Measurements from ENCODE around the gene DTL. TPM values are rescaled to one million over a fixed set of nuclear protein-coding genes. Genes with fewer than 3 reads are reported as not detected.

The DTL gene
- total RNA-seq, 1 experiment from 2014 or later: 41.0 TPM

GRCh38 chr1:212012034-212012740, 23.4 kb upstream of the DTL start:
- Histone ChIP-seq H3K27ac (ENCODE audit: low read depth, low read length) (no peak overlapping the region), H3K79me2 (ENCODE audit: insufficient read depth, low read length) (no peaks in the 10 kb centered on the region), H2AFZ (ENCODE audit: low read depth, low read length, poor library complexity, severe bottlenecking) (no peak overlapping the region), H4K20me1 (ENCODE audit: insufficient read depth) (no peaks in the 10 kb centered on the region), H3K9me2 (ENCODE audit: insufficient read depth) (no peaks in the 10 kb centered on the region), H3K9me3 (ENCODE audit: control insufficient read depth in 1 of 2, insufficient read depth in 1 of 2, low read depth in 1 of 2, low read length in 2 of 2) (no peaks in the 10 kb centered on the region), H3K27me3 (ENCODE audit: insufficient read depth, low read length) (no peaks in the 10 kb centered on the region), H3K4me2 (ENCODE audit: low read length) (no peak overlapping the region), H3K4me1 (ENCODE audit: control insufficient read depth in 1 of 2, insufficient read depth in 2 of 2, low read length in 2 of 2) (no peaks in the 10 kb centered on the region), H3K4me3 (replicated peaks in 1 of 2; ENCODE audit: low read depth in 1 of 2, low read length in 2 of 2) (no peak overlapping the region), H3K9ac (ENCODE audit: low read length) (no peak overlapping the region), H3K36me3 (ENCODE audit: control insufficient read depth in 1 of 2, insufficient read depth in 2 of 2, low read length in 2 of 2) (peaks cover 14 to 15% of the 10 kb centered on the region in 2 experiments; a peak in 1 of 4 replicates)
- BruUV-seq (replicated peaks): no TSS peak
- peak; percentile 100 for ATAC-seq
- TF ChIP-seq ZFX (IDR thresholded peaks at IDR 0.05): no peak
- TF ChIP-seq CBX3 (IDR thresholded peaks at IDR 0.05; ENCODE audit: low read depth): peak; percentile 52; the same call in 1 of the 2 replicates
- peak; percentile 26 for TF ChIP-seq YY1 (IDR thresholded peaks at IDR 0.05; ENCODE audit: extremely low read depth, insufficient replicate concordance, low read depth, low read length)
- TF ChIP-seq POLR2A (IDR thresholded peaks at IDR 0.05; ENCODE audit: borderline replicate concordance, extremely low read depth, insufficient read depth, insufficient read length): no peak
- TF ChIP-seq RAD21 (IDR thresholded peaks at IDR 0.05; ENCODE audit: low read depth): peak; percentile 90
- TF ChIP-seq CTCF (IDR thresholded peaks at IDR 0.05 in 2 of 3, conservative IDR thresholded peaks at IDR 0.05 in 1 of 3; ENCODE audit: borderline replicate concordance in 1 of 3, insufficient read depth in 1 of 3, low read depth in 2 of 3, low read length in 2 of 3): peak; percentile 85 to 99 (median 96)
- peak; percentile 20; the same call in 1 of the 2 replicates for TF ChIP-seq CEBPB (IDR thresholded peaks at IDR 0.05; ENCODE audit: low read depth)
- ChIA-PET CTCF (interaction anchor here (1.2 to 2.7 kb wide), 4 partner anchors 15 to 344 kb away, joined by 3 to 30 read pairs (median 5); partner anchors contain the start of genes DTL and INTS7), POLR2A (no interaction called here), RAD21 (ENCODE audit: low non-redundant PET in 1 of 2, low total read pairs in 2 of 2, uncharacterized antibody in 2 of 2, unreplicated experiment in 2 of 2) (interaction anchor here in 1 of 2 experiments (1.2 kb wide), 1 partner anchor 22 kb away, joined by 3 read pairs; no protein-coding TSS in a partner anchor)
- peak; percentile 37 for DNase-seq (ENCODE audit: low read depth, low spot score)
- intact Hi-C loops (cut with micrococcal nuclease): loop anchor here (1.0 kb wide), 2 partner anchors 23 to 314 kb away; partner anchors contain the start of genes DTL and INTS7

Measured in HCT116 (cell line).